Bronchial epithelial cell (primary cell): ENCODE measurements around the gene PELI2. TPM values are rescaled to one million over a fixed set of nuclear protein-coding genes. Genes with fewer than 3 reads are reported as not detected.

Experiments used
- DNase-seq: peaks from one replicate; pipeline ENCODE4 v3.0.0-alpha.2; 2010; ENCODE audit warnings: low read depth
- FAIRE-seq: peaks from 2 replicates; lab custom pipeline; 2011; peaks lifted over from hg19 to GRCh38; lab: Jason Lieb, UNC
- H3K27me3 ChIP-seq: 2 replicates; pipeline ENCODE4 v1.5.1; 2011; ENCODE audit warnings: low read length; ENCODE audit not compliant: control insufficient read depth, insufficient read depth
- H3K36me3 ChIP-seq: 2 replicates; pipeline ENCODE4 v1.5.1; 2011; ENCODE audit warnings: low read length; ENCODE audit not compliant: control insufficient read depth, insufficient read depth
- H3K4me3 ChIP-seq: 2 replicates; pipeline ENCODE4 v1.5.1; 2011; ENCODE audit warnings: mild to moderate bottlenecking, low read depth, low read length, control low read depth
- total RNA-seq: library from RNA; depleted of rRNA; stranded (reverse); fragments of >200 nt; gene quantifications from 2 replicates; pipeline ENCODE4 v1.2.1, GENCODE V29; 2014
- TF ChIP-seq, protein P1 (sequence below): IDR thresholded peaks from 2 replicates; pipeline ENCODE4 v1.5.1; 2011; ENCODE audit warnings: mild to moderate bottlenecking, moderate library complexity, low read length, control low read depth, inconsistent platforms; ENCODE audit not compliant: insufficient read depth, severe bottlenecking

The PELI2 gene
- total RNA-seq, 1 donor from 2014 or later, result 2.1 TPM

DNA sequence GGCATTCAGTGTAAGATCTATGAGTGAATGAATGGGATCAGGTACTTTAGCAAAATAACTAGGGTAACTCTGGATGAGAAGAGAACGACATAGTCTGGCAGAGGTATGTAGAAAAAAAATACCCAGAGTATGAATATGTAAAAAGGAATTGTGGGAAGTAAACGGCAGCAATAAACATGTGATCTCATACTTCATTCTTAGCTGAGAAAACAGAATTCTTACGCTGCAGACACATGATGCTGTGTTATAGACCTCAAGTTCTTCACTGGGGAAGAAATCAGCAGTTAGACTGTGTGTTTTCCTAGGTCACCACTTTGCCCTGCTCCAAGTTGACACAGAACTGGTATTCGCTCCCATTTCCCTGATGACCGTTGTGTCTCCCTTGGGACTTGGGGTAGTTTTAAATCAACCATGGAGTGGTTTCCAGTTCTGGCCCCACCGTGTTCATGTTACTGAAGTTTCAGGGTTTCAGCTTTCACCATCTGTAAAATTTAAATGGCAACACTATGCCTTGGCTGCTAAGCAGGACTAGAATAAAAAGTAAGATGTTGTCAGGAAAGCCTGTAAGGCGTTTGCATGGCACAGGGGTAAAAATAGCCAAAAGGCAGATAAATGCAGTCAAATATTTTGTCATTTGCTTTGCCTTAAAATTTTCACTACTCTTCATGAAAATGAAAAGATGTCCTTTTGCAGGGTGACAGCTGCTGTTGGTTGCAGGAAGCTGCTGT is 223.7 kb downstream of the PELI2 start:
- TF ChIP-seq, protein P1, sequence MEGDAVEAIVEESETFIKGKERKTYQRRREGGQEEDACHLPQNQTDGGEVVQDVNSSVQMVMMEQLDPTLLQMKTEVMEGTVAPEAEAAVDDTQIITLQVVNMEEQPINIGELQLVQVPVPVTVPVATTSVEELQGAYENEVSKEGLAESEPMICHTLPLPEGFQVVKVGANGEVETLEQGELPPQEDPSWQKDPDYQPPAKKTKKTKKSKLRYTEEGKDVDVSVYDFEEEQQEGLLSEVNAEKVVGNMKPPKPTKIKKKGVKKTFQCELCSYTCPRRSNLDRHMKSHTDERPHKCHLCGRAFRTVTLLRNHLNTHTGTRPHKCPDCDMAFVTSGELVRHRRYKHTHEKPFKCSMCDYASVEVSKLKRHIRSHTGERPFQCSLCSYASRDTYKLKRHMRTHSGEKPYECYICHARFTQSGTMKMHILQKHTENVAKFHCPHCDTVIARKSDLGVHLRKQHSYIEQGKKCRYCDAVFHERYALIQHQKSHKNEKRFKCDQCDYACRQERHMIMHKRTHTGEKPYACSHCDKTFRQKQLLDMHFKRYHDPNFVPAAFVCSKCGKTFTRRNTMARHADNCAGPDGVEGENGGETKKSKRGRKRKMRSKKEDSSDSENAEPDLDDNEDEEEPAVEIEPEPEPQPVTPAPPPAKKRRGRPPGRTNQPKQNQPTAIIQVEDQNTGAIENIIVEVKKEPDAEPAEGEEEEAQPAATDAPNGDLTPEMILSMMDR, result no peak
- no peak for FAIRE-seq
- DNase-seq, result no peak
- no peaks in the 10 kb centered on the region for H3K27me3 ChIP-seq
- H3K4me3 ChIP-seq, result no peak overlapping the region
- no peaks in the 10 kb centered on the region for H3K36me3 ChIP-seq

- Histone ChIP-seq H3K27me3 (no peaks in the 10 kb centered on the region), H3K4me3 (no peak overlapping the region), H3K36me3 (no peaks in the 10 kb centered on the region)
- TF ChIP-seq, protein P1, result no peak
- FAIRE-seq (no peak), DNase-seq (no peak)
Measured at GRCh38 chr14:56342494-56342942, 224.3 kb downstream of the PELI2 start.

- TF ChIP-seq, protein P1, result no peak
- DNase-seq (no peak), FAIRE-seq (no peak)
- Histone ChIP-seq H3K27me3 (no peaks in the 10 kb centered on the region), H3K4me3 (no peak overlapping the region), H3K36me3 (no peaks in the 10 kb centered on the region)
Measured at GRCh38 chr14:56349960-56350359, 231.7 kb downstream of the PELI2 start.
